ENCODE results near the gene NDUFS7.

- TF ChIP-seq CTCF (IDR thresholded peaks at IDR 0.05): no peak
- TF ChIP-seq ZFX (IDR thresholded peaks at IDR 0.05; ENCODE audit: borderline replicate concordance): no peak
Measured at GRCh38 chr19:1392407-1392806, 8.7 kb downstream of the NDUFS7 start.

Measured in 22Rv1 (cell line).